GM13977 (cell line): ENCODE data around the gene TNF.

Source experiments
- DNase-seq: peaks from one replicate; pipeline ENCODE4 v3.0.0; 2012; ENCODE audit warnings: low spot score
- in situ Hi-C: fragments of 300-500 bp; cut with MboI; formaldehyde crosslinking; loops from one replicate; pipeline ENCODE4 v1.12.0; 2022; ENCODE audit warnings: low sequenced_read_pairs, low pct_unique_long_range_greater_than_20kb, mixed read lengths, inconsistent platforms; ENCODE audit not compliant: unreplicated experiment
- TF ChIP-seq, protein P1 (sequence below): IDR thresholded peaks from 2 replicates; pipeline ENCODE4 v1.5.1; 2012; ENCODE audit warnings: mild to moderate bottlenecking, control low read depth; ENCODE audit not compliant: insufficient read depth; ENCODE audit errors: extremely low read depth, missing control alignments

TNF gene

GRCh38 chr6:31581434-31582229 is 6.3 kb downstream of the TNF start:
- TF ChIP-seq, protein P1, sequence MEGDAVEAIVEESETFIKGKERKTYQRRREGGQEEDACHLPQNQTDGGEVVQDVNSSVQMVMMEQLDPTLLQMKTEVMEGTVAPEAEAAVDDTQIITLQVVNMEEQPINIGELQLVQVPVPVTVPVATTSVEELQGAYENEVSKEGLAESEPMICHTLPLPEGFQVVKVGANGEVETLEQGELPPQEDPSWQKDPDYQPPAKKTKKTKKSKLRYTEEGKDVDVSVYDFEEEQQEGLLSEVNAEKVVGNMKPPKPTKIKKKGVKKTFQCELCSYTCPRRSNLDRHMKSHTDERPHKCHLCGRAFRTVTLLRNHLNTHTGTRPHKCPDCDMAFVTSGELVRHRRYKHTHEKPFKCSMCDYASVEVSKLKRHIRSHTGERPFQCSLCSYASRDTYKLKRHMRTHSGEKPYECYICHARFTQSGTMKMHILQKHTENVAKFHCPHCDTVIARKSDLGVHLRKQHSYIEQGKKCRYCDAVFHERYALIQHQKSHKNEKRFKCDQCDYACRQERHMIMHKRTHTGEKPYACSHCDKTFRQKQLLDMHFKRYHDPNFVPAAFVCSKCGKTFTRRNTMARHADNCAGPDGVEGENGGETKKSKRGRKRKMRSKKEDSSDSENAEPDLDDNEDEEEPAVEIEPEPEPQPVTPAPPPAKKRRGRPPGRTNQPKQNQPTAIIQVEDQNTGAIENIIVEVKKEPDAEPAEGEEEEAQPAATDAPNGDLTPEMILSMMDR = no peak
- DNase-seq = no peak
- in situ Hi-C loops = no loop called here

GRCh38 chr6:31582230-31582643 is 6.9 kb downstream of the TNF start, which contains the start of gene LTB:
Gene LTB, minus strand, starts transcription at chr6:31582424. Its CDS starts 7 bp downstream, at chr6:31582417.
- no peak for DNase-seq
- TF ChIP-seq, protein P1 = no peak
- in situ Hi-C loops = no loop called here

- in situ Hi-C loops = no loop called here
- TF ChIP-seq, protein P1 = peak; percentile 71
- peak; percentile 41 for DNase-seq
These were observed 10.1 kb downstream of the TNF start for GRCh38 chr6:31585491-31585890.

GRCh38 chr6:31586008-31586407 is 10.6 kb downstream of the TNF start, which contains the start of gene LST1:
Gene LST1, plus strand, starts transcription at chr6:31586277. Its CDS starts 1,023 bp downstream, at chr6:31587300.
- TF ChIP-seq, protein P1 = no peak
- DNase-seq = no peak
- in situ Hi-C loops = no loop called here

DNA sequence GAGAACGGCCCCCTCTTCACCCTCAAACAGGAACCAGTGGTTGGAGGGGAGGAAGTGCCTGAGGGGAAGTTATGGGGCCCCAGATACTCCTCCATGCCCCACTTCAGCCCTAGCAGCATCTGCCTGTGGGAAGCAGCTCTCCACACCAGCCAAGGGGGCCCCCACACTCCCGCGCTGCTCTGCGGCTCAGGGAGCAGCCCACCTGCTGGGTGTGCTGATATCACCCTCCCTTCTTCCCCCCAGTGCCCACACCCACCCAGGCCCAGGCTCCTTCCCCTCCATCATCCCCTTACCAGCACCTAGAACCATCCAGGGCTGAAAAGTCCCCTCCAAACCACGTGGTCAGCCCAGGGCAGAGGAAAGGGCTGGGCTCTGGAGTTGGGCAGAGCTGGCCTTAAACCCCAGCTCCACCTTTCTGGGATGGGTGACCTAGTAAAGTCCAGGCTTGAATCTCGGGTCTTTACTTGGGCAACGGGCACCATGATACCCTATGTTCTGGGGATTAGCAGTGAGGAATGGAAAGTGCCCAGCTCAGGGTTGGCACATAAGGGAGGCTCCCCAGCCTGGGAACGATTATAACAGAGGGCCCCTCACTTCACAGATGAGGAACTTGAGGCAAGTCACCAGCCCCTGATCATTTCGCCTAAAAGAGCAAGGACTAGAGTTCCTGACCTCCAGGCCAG is 11.4 kb downstream of the TNF start:
- in situ Hi-C loops = no loop called here
- TF ChIP-seq, protein P1 = no peak
- DNase-seq = no peak

GRCh38 chr6:31587791-31588777 is 12.7 kb downstream of the TNF start:
- TF ChIP-seq, protein P1 = no peak
- in situ Hi-C loops = no loop called here
- DNase-seq = peak; percentile 43
